ENCODE measurements around the gene SS18L1. TPM values are rescaled to one million over a fixed set of nuclear protein-coding genes. Genes with fewer than 3 reads are reported as not detected.

SS18L1 gene
- total RNA-seq, 1 experiment from 2014 or later = 34.7 TPM

DNA sequence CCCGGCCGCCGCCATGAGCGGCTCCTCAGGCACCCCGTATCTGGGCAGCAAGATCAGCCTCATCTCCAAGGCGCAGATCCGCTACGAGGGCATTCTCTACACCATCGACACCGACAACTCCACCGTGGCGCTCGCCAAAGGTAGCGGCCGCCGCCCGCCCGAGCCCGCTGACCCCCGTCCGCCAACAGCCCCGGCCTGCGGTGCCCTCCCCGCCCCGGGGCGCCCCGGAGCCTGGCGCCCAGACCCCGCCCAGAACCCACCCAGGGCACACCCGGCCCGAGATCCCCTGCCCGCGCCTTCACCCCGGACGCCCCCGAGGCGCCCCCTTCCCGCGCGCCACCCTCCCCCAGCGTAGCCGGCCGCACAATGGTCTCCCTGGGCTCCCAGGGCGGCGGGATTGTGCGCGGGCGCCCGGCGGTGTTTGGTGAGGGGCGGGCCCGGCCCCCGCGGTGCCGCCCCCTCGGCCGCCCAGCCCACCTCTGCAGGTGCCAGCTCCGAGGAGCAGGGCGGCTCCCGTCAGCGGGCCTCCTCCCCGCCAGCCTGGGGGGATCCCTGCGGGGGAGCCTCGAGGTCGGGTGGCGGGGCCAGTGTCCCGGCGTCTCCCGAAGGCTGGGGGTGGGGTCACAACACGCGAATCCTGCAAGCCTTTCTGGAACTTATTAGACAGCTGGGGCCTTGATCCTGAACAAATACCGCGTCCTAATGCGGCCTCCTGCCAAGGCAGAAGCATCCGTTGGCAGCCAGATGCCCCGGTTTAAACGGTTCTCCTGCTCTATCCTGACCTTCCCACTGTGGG, 20.7 kb upstream of the SS18L1 start:
- POLR2A ChIA-PET (ENCODE audit: low non-redundant PET) = interaction anchor here (1.2 kb wide), 1 partner anchor 57 kb away, joined by 3 read pairs; the partner anchor contains the start of gene TAF4
- peak; percentile 57 for DNase-seq (ENCODE audit: low spot score)
- peaks cover 40% of the 10 kb centered on the region for H3K36me3 ChIP-seq (ENCODE audit: insufficient read depth, low read length, poor library complexity, severe bottlenecking)
- H3K27ac ChIP-seq (ENCODE audit: low read depth, low read length, poor library complexity, severe bottlenecking) = peak overlapping the region; percentile 87
- H3K27me3 ChIP-seq (replicated peaks; ENCODE audit: insufficient read depth, low read depth, low read length, poor library complexity) = no peaks in the 10 kb centered on the region
- TF ChIP-seq, protein P1, sequence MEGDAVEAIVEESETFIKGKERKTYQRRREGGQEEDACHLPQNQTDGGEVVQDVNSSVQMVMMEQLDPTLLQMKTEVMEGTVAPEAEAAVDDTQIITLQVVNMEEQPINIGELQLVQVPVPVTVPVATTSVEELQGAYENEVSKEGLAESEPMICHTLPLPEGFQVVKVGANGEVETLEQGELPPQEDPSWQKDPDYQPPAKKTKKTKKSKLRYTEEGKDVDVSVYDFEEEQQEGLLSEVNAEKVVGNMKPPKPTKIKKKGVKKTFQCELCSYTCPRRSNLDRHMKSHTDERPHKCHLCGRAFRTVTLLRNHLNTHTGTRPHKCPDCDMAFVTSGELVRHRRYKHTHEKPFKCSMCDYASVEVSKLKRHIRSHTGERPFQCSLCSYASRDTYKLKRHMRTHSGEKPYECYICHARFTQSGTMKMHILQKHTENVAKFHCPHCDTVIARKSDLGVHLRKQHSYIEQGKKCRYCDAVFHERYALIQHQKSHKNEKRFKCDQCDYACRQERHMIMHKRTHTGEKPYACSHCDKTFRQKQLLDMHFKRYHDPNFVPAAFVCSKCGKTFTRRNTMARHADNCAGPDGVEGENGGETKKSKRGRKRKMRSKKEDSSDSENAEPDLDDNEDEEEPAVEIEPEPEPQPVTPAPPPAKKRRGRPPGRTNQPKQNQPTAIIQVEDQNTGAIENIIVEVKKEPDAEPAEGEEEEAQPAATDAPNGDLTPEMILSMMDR (conservative IDR thresholded peaks at IDR 0.05; ENCODE audit: low read depth, low read length) = no peak
- no peak for TF ChIP-seq EZH2 (IDR thresholded peaks at IDR 0.05; ENCODE audit: borderline replicate concordance, low read depth, low read length, poor library complexity, severe bottlenecking)
- intact Hi-C loops (cut with micrococcal nuclease; ENCODE audit: unreplicated experiment) = no loop called here
- CTCF ChIA-PET = interaction anchor here (0.6 kb wide), 1 partner anchor 100 kb away, joined by 4 read pairs; no protein-coding TSS in a partner anchor
- peak overlapping the region; percentile 89 for H3K4me3 ChIP-seq (ENCODE audit: low read depth, low read length, poor library complexity, severe bottlenecking)
- no TSS peak for BruUV-seq (replicated peaks)
- peaks cover 17% of the 10 kb centered on the region for H3K4me1 ChIP-seq (ENCODE audit: insufficient read depth, low read length, poor library complexity, severe bottlenecking)
- H3K9me3 ChIP-seq (ENCODE audit: low read depth, low read length, poor library complexity, severe bottlenecking) = no peaks in the 10 kb centered on the region

DNA sequence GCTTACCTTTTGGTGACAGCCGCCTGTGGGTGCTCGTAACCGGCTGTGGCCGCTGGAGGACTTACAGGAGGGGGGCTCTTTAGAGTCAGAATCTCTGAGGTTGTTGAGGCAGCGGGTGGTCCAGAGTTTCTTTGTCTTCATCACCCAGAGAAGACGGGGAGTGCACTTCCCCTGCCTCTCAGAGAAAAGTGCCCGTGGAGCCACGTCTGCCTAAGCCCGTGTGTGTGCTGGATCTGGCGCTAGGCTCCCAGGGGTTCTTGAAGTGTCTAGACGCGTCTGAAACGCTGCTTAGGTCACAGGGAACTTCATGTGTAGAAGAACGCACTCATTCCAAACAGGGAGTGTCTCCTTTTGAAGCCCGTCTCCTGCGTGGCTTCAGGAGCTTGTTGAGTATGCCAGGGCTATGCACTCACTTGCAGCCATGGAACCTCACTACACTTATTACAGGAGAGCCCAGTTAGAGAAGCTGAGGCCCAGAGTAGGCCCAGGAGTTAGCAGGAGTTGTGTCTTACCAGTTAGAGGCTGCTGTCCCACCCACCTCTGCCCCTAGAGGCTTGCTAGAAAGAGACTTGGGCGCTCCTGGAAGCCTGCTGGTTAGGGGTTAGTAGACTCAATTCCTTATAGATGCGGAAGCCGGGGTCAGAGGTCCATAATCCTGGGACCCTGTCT, 20.0 kb upstream of the SS18L1 start:
- intact Hi-C loops (cut with micrococcal nuclease; ENCODE audit: unreplicated experiment) = no loop called here
- Histone ChIP-seq H3K9me3 (ENCODE audit: low read depth, low read length, poor library complexity, severe bottlenecking) (no peaks in the 10 kb centered on the region), H3K27ac (ENCODE audit: low read depth, low read length, poor library complexity, severe bottlenecking) (peak overlapping the region; percentile 87), H3K4me3 (ENCODE audit: low read depth, low read length, poor library complexity, severe bottlenecking) (peak overlapping the region; percentile 89), H3K36me3 (ENCODE audit: insufficient read depth, low read length, poor library complexity, severe bottlenecking) (peaks cover 48% of the 10 kb centered on the region), H3K27me3 (replicated peaks; ENCODE audit: insufficient read depth, low read depth, low read length, poor library complexity) (no peaks in the 10 kb centered on the region), H3K4me1 (ENCODE audit: insufficient read depth, low read length, poor library complexity, severe bottlenecking) (peaks cover 17% of the 10 kb centered on the region)
- peak; percentile 65 for DNase-seq (ENCODE audit: low spot score)
- TF ChIP-seq EZH2 (IDR thresholded peaks at IDR 0.05; ENCODE audit: borderline replicate concordance, low read depth, low read length, poor library complexity, severe bottlenecking) = no peak
- TF ChIP-seq, protein P1 (conservative IDR thresholded peaks at IDR 0.05; ENCODE audit: low read depth, low read length) = 0 out of 2 replicates have a peak, but pooled peaks have one; percentile 23
- no TSS peak for BruUV-seq (replicated peaks)
- ChIA-PET POLR2A (ENCODE audit: low non-redundant PET) (interaction anchor here (1.2 kb wide), 1 partner anchor 58 kb away, joined by 3 read pairs; the partner anchor contains the start of gene TAF4), CTCF (no interaction called here)

DNA sequence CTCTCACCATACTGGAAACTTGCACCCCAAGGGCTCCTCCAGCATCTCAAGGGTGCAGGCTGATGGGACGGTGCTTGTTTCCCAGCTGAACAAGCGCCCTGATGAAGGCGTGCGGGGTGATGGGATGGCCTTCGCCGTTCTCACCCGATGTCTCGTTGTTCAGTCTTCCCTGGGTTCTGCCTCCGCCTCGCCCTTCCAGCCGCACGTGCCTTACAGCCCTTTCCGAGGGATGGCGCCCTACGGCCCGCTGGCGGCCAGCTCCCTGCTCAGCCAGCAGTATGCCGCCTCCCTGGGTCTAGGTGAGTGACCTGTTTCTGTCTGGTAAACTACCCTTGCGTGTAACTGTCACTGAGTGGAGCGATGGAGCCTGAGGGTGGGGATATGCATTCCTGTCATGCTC, 17.4 kb upstream of the SS18L1 start:
- no peak for TF ChIP-seq EZH2 (IDR thresholded peaks at IDR 0.05; ENCODE audit: borderline replicate concordance, low read depth, low read length, poor library complexity, severe bottlenecking)
- TF ChIP-seq, protein P1 (conservative IDR thresholded peaks at IDR 0.05; ENCODE audit: low read depth, low read length) = no peak
- CTCF ChIA-PET = no interaction called here

More for the DNA sequence above, 17.4 kb upstream of the SS18L1 start:
- H3K36me3 ChIP-seq (ENCODE audit: insufficient read depth, low read length, poor library complexity, severe bottlenecking) = peaks cover 72% of the 10 kb centered on the region
- POLR2A ChIA-PET (ENCODE audit: low non-redundant PET) = no interaction called here
- no peaks in the 10 kb centered on the region for H3K27me3 ChIP-seq (replicated peaks; ENCODE audit: insufficient read depth, low read depth, low read length, poor library complexity)
- peaks cover 18% of the 10 kb centered on the region for H3K4me1 ChIP-seq (ENCODE audit: insufficient read depth, low read length, poor library complexity, severe bottlenecking)
- H3K27ac ChIP-seq (ENCODE audit: low read depth, low read length, poor library complexity, severe bottlenecking) = no peak overlapping the region
- H3K9me3 ChIP-seq (ENCODE audit: low read depth, low read length, poor library complexity, severe bottlenecking) = no peaks in the 10 kb centered on the region
- no peak for DNase-seq (ENCODE audit: low spot score)
- no TSS peak for BruUV-seq (replicated peaks)
- no peak overlapping the region for H3K4me3 ChIP-seq (ENCODE audit: low read depth, low read length, poor library complexity, severe bottlenecking)
- intact Hi-C loops (cut with micrococcal nuclease; ENCODE audit: unreplicated experiment) = no loop called here

Measured in A673 (cell line).